ENCODE data around the gene ANGPTL7. TPM values are rescaled to one million over a fixed set of nuclear protein-coding genes. Genes with fewer than 3 reads are reported as not detected.

Gene ANGPTL7
- total RNA-seq, 2 donors from 2014 or later: 19.4 to 37.0 TPM

DNA sequence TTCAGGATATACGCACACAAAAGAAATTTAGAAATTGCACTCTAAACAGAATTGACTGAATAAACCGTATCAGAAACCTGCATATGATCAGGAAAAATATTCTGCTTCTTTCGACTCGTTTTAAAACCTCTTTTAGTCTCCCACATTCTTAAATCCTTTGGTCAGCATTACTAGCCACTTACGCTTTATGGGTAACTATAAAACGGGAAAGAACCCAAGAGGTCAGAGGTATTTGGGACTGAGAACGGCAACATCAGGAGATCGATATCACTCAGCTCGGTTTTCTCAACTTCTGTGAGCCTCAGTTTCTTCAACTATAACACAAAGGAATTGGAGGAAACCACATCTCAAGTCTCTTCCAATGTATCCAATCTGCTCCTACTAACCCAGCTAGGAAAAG is 36.4 kb upstream of the ANGPTL7 start:
- no peaks in the 10 kb centered on the region for H3K27me3 ChIP-seq (replicated peaks; ENCODE audit: insufficient read depth)
- H3K4me3 ChIP-seq: no peak overlapping the region
- DNase-seq (ENCODE audit: low spot score) (no peak), ATAC-seq (ENCODE audit: insufficient number of reproducible peaks, low FRiP score, low read depth) (no peak)
- peaks cover 12 to 52% of the 10 kb centered on the region in 2 donors for H3K4me1 ChIP-seq (ENCODE audit: control insufficient read depth in 1 of 2, low read depth in 2 of 2)
- H3K36me3 ChIP-seq: peaks cover 5% of the 10 kb centered on the region
- peak overlapping the region in 1 of 2 donors; percentile 42 for H3K27ac ChIP-seq
- TF ChIP-seq, protein P1, sequence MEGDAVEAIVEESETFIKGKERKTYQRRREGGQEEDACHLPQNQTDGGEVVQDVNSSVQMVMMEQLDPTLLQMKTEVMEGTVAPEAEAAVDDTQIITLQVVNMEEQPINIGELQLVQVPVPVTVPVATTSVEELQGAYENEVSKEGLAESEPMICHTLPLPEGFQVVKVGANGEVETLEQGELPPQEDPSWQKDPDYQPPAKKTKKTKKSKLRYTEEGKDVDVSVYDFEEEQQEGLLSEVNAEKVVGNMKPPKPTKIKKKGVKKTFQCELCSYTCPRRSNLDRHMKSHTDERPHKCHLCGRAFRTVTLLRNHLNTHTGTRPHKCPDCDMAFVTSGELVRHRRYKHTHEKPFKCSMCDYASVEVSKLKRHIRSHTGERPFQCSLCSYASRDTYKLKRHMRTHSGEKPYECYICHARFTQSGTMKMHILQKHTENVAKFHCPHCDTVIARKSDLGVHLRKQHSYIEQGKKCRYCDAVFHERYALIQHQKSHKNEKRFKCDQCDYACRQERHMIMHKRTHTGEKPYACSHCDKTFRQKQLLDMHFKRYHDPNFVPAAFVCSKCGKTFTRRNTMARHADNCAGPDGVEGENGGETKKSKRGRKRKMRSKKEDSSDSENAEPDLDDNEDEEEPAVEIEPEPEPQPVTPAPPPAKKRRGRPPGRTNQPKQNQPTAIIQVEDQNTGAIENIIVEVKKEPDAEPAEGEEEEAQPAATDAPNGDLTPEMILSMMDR (IDR thresholded peaks at IDR 0.05): no peak
- H3K9me3 ChIP-seq: no peaks in the 10 kb centered on the region

DNA sequence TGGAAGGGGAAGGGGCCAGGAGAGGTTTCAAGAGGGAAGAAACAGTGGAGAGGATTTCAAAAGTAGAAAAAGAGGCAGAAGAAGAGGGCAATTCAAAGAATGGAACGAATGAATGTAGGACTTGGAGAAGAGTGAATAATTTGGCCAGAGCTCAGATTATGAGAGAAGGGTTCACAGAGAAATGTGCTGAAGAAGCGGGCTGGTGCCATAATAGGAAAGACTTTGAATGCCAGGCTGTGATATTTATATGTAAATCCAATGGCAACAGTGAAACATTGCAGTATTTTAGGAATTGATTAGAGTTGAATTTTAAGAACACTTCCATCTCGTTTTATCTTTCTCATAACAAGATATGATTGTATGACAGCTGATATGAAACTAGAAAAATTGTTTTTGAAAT is 36.0 kb upstream of the ANGPTL7 start:
- Histone ChIP-seq H3K4me1 (ENCODE audit: control insufficient read depth in 1 of 2, low read depth in 2 of 2) (peaks cover 14 to 56% of the 10 kb centered on the region in 2 donors), H3K9me3 (no peaks in the 10 kb centered on the region), H3K27ac (peak overlapping the region in 1 of 2 donors; percentile 42), H3K27me3 (replicated peaks; ENCODE audit: insufficient read depth) (no peaks in the 10 kb centered on the region), H3K4me3 (no peak overlapping the region), H3K36me3 (peaks cover 5% of the 10 kb centered on the region)
- no peak for ATAC-seq (ENCODE audit: insufficient number of reproducible peaks, low FRiP score, low read depth)
- DNase-seq (ENCODE audit: low spot score): no peak
- TF ChIP-seq, protein P1 (IDR thresholded peaks at IDR 0.05): no peak

DNA sequence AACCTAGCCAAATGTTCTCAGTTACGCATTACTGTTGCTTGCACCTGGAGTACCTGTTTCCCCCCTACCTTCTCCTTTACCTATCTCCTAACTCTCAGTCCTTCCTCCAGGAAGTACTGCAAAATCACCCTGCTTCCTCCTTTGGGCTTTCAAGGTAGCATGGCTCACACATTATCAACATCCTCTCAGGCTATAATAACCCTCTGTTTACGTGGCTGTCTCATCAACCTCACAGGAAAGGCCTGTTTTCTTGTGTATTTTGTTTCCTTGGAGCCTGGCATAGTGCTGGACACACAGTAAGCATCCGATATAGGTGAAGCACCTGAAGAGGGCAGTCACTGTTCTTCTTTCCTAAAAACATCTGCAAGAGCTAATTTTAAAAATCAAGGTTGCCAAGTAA is 32.7 kb upstream of the ANGPTL7 start:
- peaks cover 22 to 55% of the 10 kb centered on the region in 2 donors for H3K4me1 ChIP-seq (ENCODE audit: control insufficient read depth in 1 of 2, low read depth in 2 of 2)
- H3K27ac ChIP-seq: peak overlapping the region in 1 of 2 donors; percentile 84
- ATAC-seq (ENCODE audit: insufficient number of reproducible peaks, low FRiP score, low read depth) (no peak), DNase-seq (ENCODE audit: low spot score) (no peak)
- TF ChIP-seq, protein P1 (IDR thresholded peaks at IDR 0.05): no peak
- peaks cover 5% of the 10 kb centered on the region for H3K36me3 ChIP-seq
- H3K4me3 ChIP-seq: no peak overlapping the region
- no peaks in the 10 kb centered on the region for H3K27me3 ChIP-seq (replicated peaks; ENCODE audit: insufficient read depth)
- H3K9me3 ChIP-seq: no peaks in the 10 kb centered on the region

DNA sequence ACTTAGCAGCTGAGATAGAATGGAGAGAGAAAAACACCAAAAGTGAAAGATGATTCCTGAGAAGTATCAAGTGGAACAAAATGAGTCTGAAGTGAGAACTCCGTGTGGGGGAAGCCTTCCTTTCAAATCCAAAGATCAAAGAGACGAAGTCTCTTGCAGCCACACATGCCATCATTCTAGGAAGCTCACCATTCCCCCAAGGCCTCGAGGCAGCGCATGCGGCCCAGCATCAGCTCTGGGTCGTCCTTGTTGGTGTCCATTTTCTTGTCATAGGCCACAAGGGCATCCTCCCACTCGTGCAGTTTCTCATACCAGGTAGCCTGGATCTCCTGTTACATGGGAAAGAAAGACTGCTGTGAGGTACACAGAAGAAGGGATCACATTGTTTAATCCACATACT is 32.2 kb upstream of the ANGPTL7 start:
- peaks cover 21 to 49% of the 10 kb centered on the region in 2 donors for H3K4me1 ChIP-seq (ENCODE audit: control insufficient read depth in 1 of 2, low read depth in 2 of 2)
- no peaks in the 10 kb centered on the region for H3K27me3 ChIP-seq (replicated peaks; ENCODE audit: insufficient read depth)
- TF ChIP-seq, protein P1 (IDR thresholded peaks at IDR 0.05): no peak
- no peak for DNase-seq (ENCODE audit: low spot score)
- ATAC-seq (ENCODE audit: insufficient number of reproducible peaks, low FRiP score, low read depth): no peak
- H3K4me3 ChIP-seq: no peak overlapping the region
- H3K36me3 ChIP-seq: peaks cover 5% of the 10 kb centered on the region
- peak overlapping the region; percentile 71 to 84 for H3K27ac ChIP-seq
- no peaks in the 10 kb centered on the region for H3K9me3 ChIP-seq

DNA sequence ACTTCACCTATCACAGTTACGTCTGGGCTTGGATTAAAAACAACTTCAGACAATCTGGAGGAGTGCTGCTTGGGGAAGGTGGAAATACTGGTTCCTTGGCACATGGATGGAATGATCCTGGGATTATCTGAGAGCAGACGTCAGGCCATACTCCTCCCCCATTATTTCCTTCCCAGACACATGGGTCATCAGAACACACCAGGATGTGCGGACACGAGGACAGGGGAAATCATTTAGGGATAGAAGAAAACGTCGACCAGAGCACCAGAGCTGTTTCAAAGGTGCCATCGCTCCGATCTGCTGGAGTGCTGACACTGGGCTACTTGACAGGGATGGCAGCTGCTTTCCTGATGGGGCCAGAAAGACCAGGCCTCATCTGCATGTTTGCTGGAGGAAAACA is 31.8 kb upstream of the ANGPTL7 start:
- TF ChIP-seq, protein P1 (IDR thresholded peaks at IDR 0.05): no peak
- no peak for ATAC-seq (ENCODE audit: insufficient number of reproducible peaks, low FRiP score, low read depth)
- Histone ChIP-seq H3K4me3 (no peak overlapping the region), H3K27ac (peak overlapping the region; percentile 71 to 84), H3K36me3 (peaks cover 5% of the 10 kb centered on the region), H3K4me1 (ENCODE audit: control insufficient read depth in 1 of 2, low read depth in 2 of 2) (peaks cover 17 to 45% of the 10 kb centered on the region in 2 donors), H3K9me3 (no peaks in the 10 kb centered on the region), H3K27me3 (replicated peaks; ENCODE audit: insufficient read depth) (no peaks in the 10 kb centered on the region)
- no peak for DNase-seq (ENCODE audit: low spot score)

Data from thoracic aorta (tissue), 2 donors.